ENCODE data around the gene VTI1A. TPM values are rescaled to one million over a fixed set of nuclear protein-coding genes. Genes with fewer than 3 reads are reported as not detected.

Gene VTI1A
- total and polyA plus RNA-seq, 7 experiments from 2014 or later: 21.7 to 56.8 (median 40.8) TPM

DNA sequence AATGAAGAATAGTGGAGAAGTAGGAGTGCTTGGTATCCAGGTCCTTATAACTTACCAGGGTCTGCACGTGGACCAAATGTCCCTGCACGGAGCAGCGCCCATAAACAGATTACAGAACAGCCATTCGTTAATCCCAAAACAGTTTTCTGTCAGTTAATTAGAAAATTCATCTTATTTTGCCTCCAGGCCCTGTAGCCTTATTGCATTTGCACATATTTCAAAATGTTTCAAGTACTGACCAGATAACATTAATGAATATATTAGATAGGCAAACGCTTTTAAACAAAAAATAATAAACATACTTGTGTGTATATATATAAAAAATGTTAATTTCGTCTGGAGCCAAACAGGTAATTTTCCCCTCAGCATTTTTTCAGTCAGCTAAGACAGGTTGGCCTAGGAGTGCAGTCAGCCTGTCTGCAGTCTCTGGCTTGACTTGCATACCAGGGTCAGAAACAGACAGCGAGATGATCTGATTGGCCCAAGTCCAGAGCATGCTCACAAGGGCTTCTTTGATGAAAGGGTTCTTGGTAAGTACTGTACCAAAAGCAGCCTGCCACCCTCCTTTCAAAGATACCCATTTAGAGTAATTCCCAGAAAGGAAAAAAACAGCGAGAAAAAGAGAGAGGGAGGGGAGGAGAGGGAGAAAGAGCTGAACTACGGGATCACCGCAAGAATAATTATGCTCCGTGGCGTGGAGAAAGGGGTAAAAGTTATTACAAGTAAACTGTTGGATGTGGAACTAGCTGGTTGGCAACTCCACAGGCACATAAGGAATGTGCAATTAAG is 308.6 kb downstream of the VTI1A start:
- CTCF ChIA-PET: no interaction called here
- Mint-ChIP-seq H3K27ac (no peak overlapping the region), H3K4me3 (no peak overlapping the region), H3K36me3 (peaks cover 0 to 42% (median 19%) of the 10 kb centered on the region in 5 donors), H3K4me1 (peaks cover 0 to 3% (median 0%) of the 10 kb centered on the region in 7 donors), H3K9me3 (no peaks in the 10 kb centered on the region), H3K27me3 (no peaks in the 10 kb centered on the region)
- POLR2A ChIA-PET: no interaction called here
- DNase-seq: no peak
- H3K4me1 ChIP-seq (ENCODE audit: control insufficient read depth in 2 of 2, insufficient read depth in 2 of 2, low read length in 2 of 2): no peaks in the 10 kb centered on the region
- ATAC-seq: no peak
- no peaks in the 10 kb centered on the region for H3K36me3 ChIP-seq (ENCODE audit: control insufficient read depth in 2 of 3, insufficient read depth in 3 of 3, low read length in 3 of 3)
- intact Hi-C loops (cut with micrococcal nuclease): no loop called here
- no peaks in the 10 kb centered on the region for H3K9me3 ChIP-seq (ENCODE audit: control insufficient read depth in 2 of 3, low read length in 3 of 3)
- H3K4me3 ChIP-seq (ENCODE audit: low read length): no peak overlapping the region
- no peaks in the 10 kb centered on the region for H3K27me3 ChIP-seq (ENCODE audit: control insufficient read depth in 2 of 2, insufficient read depth in 2 of 2, low read length in 2 of 2)
- no peak overlapping the region for H3K27ac ChIP-seq (ENCODE audit: low read depth, low read length)

DNA sequence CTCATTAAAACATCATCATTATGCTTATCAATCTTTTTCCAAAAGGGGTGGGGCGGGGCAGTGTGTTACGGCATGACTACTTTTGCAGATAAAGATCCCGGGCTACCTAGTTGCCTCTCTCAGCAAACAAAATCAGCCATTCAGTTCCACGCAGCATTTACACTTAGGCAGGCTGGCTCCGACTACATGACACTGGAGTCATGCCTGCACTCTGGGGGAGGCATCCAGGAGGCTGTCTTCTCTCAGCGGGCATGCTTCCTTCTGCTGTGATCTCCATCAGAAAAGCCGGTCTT is 309.2 kb downstream of the VTI1A start:
- no peaks in the 10 kb centered on the region for H3K36me3 ChIP-seq (ENCODE audit: control insufficient read depth in 2 of 3, insufficient read depth in 3 of 3, low read length in 3 of 3)
- ChIA-PET POLR2A (no interaction called here), CTCF (no interaction called here)
- DNase-seq (no peak), ATAC-seq (no peak)
- no peak overlapping the region for H3K27ac Mint-ChIP-seq
- H3K9me3 Mint-ChIP-seq: no peaks in the 10 kb centered on the region
- H3K4me3 ChIP-seq (ENCODE audit: low read length): no peak overlapping the region
- no peak overlapping the region for H3K27ac ChIP-seq (ENCODE audit: low read depth, low read length)
- intact Hi-C loops (cut with micrococcal nuclease): no loop called here
- H3K27me3 ChIP-seq (ENCODE audit: control insufficient read depth in 2 of 2, insufficient read depth in 2 of 2, low read length in 2 of 2): no peaks in the 10 kb centered on the region
- no peak overlapping the region for H3K4me3 Mint-ChIP-seq
- H3K9me3 ChIP-seq (ENCODE audit: control insufficient read depth in 2 of 3, low read length in 3 of 3): no peaks in the 10 kb centered on the region
- H3K4me1 ChIP-seq (ENCODE audit: control insufficient read depth in 2 of 2, insufficient read depth in 2 of 2, low read length in 2 of 2): no peaks in the 10 kb centered on the region
- peaks cover 0 to 37% (median 19%) of the 10 kb centered on the region in 5 donors for H3K36me3 Mint-ChIP-seq
- H3K27me3 Mint-ChIP-seq: no peaks in the 10 kb centered on the region
- H3K4me1 Mint-ChIP-seq: no peaks in the 10 kb centered on the region

DNA sequence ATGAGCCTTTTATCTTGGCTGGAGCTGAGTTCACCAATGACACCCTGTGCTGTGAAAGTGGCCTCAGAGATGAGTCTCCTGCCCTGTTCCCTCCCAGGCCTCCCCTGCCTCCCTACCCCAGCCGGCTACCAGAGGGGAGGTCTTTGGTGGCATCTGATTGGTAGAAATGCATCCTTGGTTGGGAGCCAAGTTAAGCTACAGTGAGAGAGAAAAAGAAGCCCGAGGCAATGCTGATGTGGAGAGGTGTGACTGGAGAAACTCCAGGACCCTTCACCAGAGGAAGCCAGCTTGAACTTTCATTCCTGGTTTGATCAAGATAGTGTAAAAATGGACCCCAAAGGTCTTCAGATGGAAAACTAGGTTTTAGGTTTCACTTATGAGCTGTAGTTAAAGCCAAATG is 311.9 kb downstream of the VTI1A start:
- no peak overlapping the region for H3K4me3 ChIP-seq (ENCODE audit: low read length)
- Mint-ChIP-seq H3K4me3 (no peak overlapping the region), H3K4me1 (no peaks in the 10 kb centered on the region), H3K27me3 (no peaks in the 10 kb centered on the region), H3K9me3 (no peaks in the 10 kb centered on the region), H3K36me3 (peaks cover 0 to 27% (median 15%) of the 10 kb centered on the region in 5 donors), H3K27ac (no peak overlapping the region)
- DNase-seq (no peak), ATAC-seq (no peak)
- H3K36me3 ChIP-seq (ENCODE audit: control insufficient read depth in 2 of 3, insufficient read depth in 3 of 3, low read length in 3 of 3): no peaks in the 10 kb centered on the region
- H3K9me3 ChIP-seq (ENCODE audit: control insufficient read depth in 2 of 3, low read length in 3 of 3): no peaks in the 10 kb centered on the region
- ChIA-PET CTCF (no interaction called here), POLR2A (no interaction called here)
- no peaks in the 10 kb centered on the region for H3K4me1 ChIP-seq (ENCODE audit: control insufficient read depth in 2 of 2, insufficient read depth in 2 of 2, low read length in 2 of 2)
- no peak overlapping the region for H3K27ac ChIP-seq (ENCODE audit: low read depth, low read length)
- intact Hi-C loops (cut with micrococcal nuclease): no loop called here
- no peaks in the 10 kb centered on the region for H3K27me3 ChIP-seq (ENCODE audit: control insufficient read depth in 2 of 2, insufficient read depth in 2 of 2, low read length in 2 of 2)

DNA sequence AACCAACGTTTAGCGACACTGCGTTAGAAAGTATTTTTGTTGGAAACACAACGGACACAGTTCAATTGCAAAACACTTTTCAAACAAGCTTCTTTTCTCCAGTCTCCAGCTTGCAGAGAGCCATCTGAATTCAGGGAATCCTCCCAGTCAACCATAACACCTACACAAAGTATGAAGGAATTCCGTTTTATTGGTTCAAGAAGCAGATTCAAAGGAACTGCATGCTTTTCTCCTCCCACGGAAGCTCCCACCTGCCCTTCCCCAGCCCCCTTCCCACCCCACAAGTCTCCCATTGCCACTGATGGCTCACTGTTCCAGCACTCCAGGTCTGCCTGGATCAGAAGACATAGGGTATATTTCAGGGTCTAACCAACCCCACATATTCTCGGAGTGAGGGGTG is 312.5 kb downstream of the VTI1A start:
- no peak for ATAC-seq
- H3K27ac Mint-ChIP-seq: no peak overlapping the region
- Histone ChIP-seq H3K36me3 (ENCODE audit: control insufficient read depth in 2 of 3, insufficient read depth in 3 of 3, low read length in 3 of 3) (no peaks in the 10 kb centered on the region), H3K4me3 (ENCODE audit: low read length) (no peak overlapping the region), H3K9me3 (ENCODE audit: control insufficient read depth in 2 of 3, low read length in 3 of 3) (no peaks in the 10 kb centered on the region), H3K27me3 (ENCODE audit: control insufficient read depth in 2 of 2, insufficient read depth in 2 of 2, low read length in 2 of 2) (no peaks in the 10 kb centered on the region), H3K4me1 (ENCODE audit: control insufficient read depth in 2 of 2, insufficient read depth in 2 of 2, low read length in 2 of 2) (no peaks in the 10 kb centered on the region), H3K27ac (ENCODE audit: low read depth, low read length) (no peak overlapping the region)
- no peak overlapping the region for H3K4me3 Mint-ChIP-seq
- H3K4me1 Mint-ChIP-seq: no peaks in the 10 kb centered on the region
- CTCF ChIA-PET: no interaction called here
- POLR2A ChIA-PET: no interaction called here
- no peaks in the 10 kb centered on the region for H3K27me3 Mint-ChIP-seq
- no peak for DNase-seq
- peaks cover 0 to 24% (median 11%) of the 10 kb centered on the region in 5 donors for H3K36me3 Mint-ChIP-seq
- H3K9me3 Mint-ChIP-seq: no peaks in the 10 kb centered on the region
- intact Hi-C loops (cut with micrococcal nuclease): no loop called here

DNA sequence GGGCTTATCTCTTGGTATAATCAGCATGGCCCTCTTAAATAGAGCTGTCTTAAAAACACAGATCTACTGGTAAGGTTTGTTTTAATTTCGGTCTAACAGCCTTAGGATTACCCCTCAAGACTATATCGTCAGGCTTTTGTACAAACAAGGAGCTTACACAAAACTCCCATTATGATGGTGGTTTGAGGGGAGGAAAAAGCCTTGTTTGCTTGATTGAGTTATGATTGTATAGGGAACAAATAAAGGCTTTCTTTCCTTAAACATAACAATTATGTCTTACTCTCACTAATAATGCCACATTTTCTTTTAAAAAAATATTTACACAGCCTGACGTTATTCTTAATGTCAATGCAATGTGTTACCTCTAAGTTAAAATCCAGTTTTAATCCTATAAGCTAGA is 314.2 kb downstream of the VTI1A start:
- CTCF ChIA-PET: no interaction called here
- H3K27me3 Mint-ChIP-seq: no peaks in the 10 kb centered on the region
- POLR2A ChIA-PET: no interaction called here
- no peaks in the 10 kb centered on the region for H3K4me1 ChIP-seq (ENCODE audit: control insufficient read depth in 2 of 2, insufficient read depth in 2 of 2, low read length in 2 of 2)
- H3K4me1 Mint-ChIP-seq: no peaks in the 10 kb centered on the region
- no peaks in the 10 kb centered on the region for H3K9me3 Mint-ChIP-seq
- H3K4me3 ChIP-seq (ENCODE audit: low read length): no peak overlapping the region
- H3K4me3 Mint-ChIP-seq: no peak overlapping the region
- intact Hi-C loops (cut with micrococcal nuclease): no loop called here
- H3K36me3 Mint-ChIP-seq: peaks cover 0 to 23% (median 11%) of the 10 kb centered on the region in 5 donors
- DNase-seq: no peak
- no peaks in the 10 kb centered on the region for H3K36me3 ChIP-seq (ENCODE audit: control insufficient read depth in 2 of 3, insufficient read depth in 3 of 3, low read length in 3 of 3)
- no peak overlapping the region for H3K27ac ChIP-seq (ENCODE audit: low read depth, low read length)
- ATAC-seq: no peak
- no peak overlapping the region for H3K27ac Mint-ChIP-seq
- H3K9me3 ChIP-seq (ENCODE audit: control insufficient read depth in 2 of 3, low read length in 3 of 3): no peaks in the 10 kb centered on the region
- no peaks in the 10 kb centered on the region for H3K27me3 ChIP-seq (ENCODE audit: control insufficient read depth in 2 of 2, insufficient read depth in 2 of 2, low read length in 2 of 2)

DNA sequence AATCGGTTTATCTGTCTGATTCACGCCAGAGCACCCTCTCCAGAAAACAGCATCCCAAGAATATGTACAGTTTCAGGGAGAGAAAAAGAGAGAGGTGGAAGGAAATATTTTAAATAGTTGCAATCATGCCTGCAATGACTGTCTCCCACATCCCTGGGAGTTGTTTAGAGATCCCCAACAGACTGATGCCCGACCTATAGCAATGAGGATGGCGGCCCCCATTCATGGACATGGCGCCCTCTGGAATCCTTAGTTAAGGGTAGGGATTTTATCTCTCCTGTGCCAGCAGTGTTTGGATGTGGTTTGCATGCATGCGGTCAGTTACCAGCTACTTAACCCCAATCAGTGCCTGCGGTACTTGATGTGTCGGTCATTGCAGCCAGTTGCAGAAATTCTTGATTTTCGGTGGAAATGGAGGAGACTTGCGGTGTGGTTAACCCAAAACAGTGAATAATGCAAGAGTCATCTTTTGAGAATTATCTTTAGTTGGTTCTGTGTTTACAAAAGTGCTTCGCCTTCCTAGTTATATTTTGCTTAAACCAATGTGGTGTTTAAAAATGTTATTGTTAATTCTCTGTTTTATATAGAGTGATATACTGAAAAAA is 317.0 kb downstream of the VTI1A start:
- Mint-ChIP-seq H3K9me3 (no peaks in the 10 kb centered on the region), H3K27me3 (no peaks in the 10 kb centered on the region), H3K4me3 (no peak overlapping the region), H3K4me1 (no peaks in the 10 kb centered on the region), H3K36me3 (peaks cover 0 to 11% (median 9%) of the 10 kb centered on the region in 5 donors), H3K27ac (no peak overlapping the region)
- Histone ChIP-seq H3K4me1 (ENCODE audit: control insufficient read depth in 2 of 2, insufficient read depth in 2 of 2, low read length in 2 of 2) (no peaks in the 10 kb centered on the region), H3K9me3 (ENCODE audit: control insufficient read depth in 2 of 3, low read length in 3 of 3) (no peaks in the 10 kb centered on the region), H3K4me3 (ENCODE audit: low read length) (no peak overlapping the region), H3K27ac (ENCODE audit: low read depth, low read length) (no peak overlapping the region), H3K36me3 (ENCODE audit: control insufficient read depth in 2 of 3, insufficient read depth in 3 of 3, low read length in 3 of 3) (no peaks in the 10 kb centered on the region), H3K27me3 (ENCODE audit: control insufficient read depth in 2 of 2, insufficient read depth in 2 of 2, low read length in 2 of 2) (no peaks in the 10 kb centered on the region)
- ChIA-PET POLR2A (no interaction called here), CTCF (no interaction called here)
- DNase-seq: no peak
- intact Hi-C loops (cut with micrococcal nuclease): no loop called here
- no peak for ATAC-seq

DNA sequence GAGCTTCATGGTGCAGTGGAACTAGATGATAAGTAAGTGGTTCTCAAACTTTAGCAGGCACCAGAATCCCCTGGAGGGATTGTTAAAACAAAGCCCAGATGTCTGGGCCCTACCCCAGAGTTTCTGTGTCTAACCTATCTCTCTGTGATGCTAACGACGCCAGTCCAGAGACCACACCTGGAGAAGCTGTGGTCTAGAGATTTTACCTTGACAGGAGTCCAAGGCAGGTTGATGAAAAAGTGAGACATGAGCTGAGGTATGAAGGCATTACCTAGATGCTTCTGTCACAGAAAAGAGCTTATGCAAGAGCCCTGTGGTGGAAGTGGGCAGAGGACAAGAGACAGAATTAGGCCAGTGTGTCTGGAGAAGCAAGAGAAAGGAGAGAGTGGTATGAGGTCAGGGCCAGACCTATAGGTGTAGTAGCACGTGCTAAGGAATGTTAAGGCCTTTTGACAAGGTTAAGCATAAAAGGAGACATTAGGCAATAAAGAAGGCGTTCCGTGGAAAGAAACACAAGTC is 318.8 kb downstream of the VTI1A start:
- DNase-seq (no peak), ATAC-seq (no peak)
- ChIA-PET CTCF (no interaction called here), POLR2A (no interaction called here)
- no peaks in the 10 kb centered on the region for H3K4me1 Mint-ChIP-seq
- H3K9me3 ChIP-seq (ENCODE audit: control insufficient read depth in 2 of 3, low read length in 3 of 3): no peaks in the 10 kb centered on the region
- no peaks in the 10 kb centered on the region for H3K4me1 ChIP-seq (ENCODE audit: control insufficient read depth in 2 of 2, insufficient read depth in 2 of 2, low read length in 2 of 2)
- no peaks in the 10 kb centered on the region for H3K27me3 ChIP-seq (ENCODE audit: control insufficient read depth in 2 of 2, insufficient read depth in 2 of 2, low read length in 2 of 2)
- no peaks in the 10 kb centered on the region for H3K27me3 Mint-ChIP-seq
- H3K36me3 Mint-ChIP-seq: peaks cover 0 to 8% (median 4%) of the 10 kb centered on the region in 5 donors
- H3K9me3 Mint-ChIP-seq: no peaks in the 10 kb centered on the region
- no peak overlapping the region for H3K4me3 ChIP-seq (ENCODE audit: low read length)
- H3K27ac ChIP-seq (ENCODE audit: low read depth, low read length): no peak overlapping the region
- H3K27ac Mint-ChIP-seq: no peak overlapping the region
- no peak overlapping the region for H3K4me3 Mint-ChIP-seq
- H3K36me3 ChIP-seq (ENCODE audit: control insufficient read depth in 2 of 3, insufficient read depth in 3 of 3, low read length in 3 of 3): no peaks in the 10 kb centered on the region
- intact Hi-C loops (cut with micrococcal nuclease): no loop called here
